Activated naive CD4-positive, alpha-beta T cell treated with anti-CD3 and anti-CD28 coated beads, Interleukin-2, amount 50 U/mL, for 72 hours (primary cell): ENCODE results near the gene RPL11. TPM values are rescaled to one million over a fixed set of nuclear protein-coding genes. Genes with fewer than 3 reads are reported as not detected.
"Not testable (repeated sequence)": the region's sequence is repeated elsewhere in the genome, so short reads cannot be mapped to it uniquely, and the experiment has no call there.

ENCODE experiments used
- ATAC-seq, 2 donors: fragments of 150-1000 bp; cut with Tn5 transposase; 2 replicates each; pipeline ENCODE4 v1.10.0; 2021; ENCODE audit warnings: mild to moderate bottlenecking in 2 of 2, moderate library complexity in 2 of 2
- DNase-seq, 2 donors: peaks; one replicate each; pipeline ENCODE4 v3.0.0; 2021 to 2022; ENCODE audit warnings: low spot score in 2 of 2
- H3K27ac Mint-ChIP-seq, 2 donors: one replicate each; pipeline ENCODE4 v1.8.0; 2022; ENCODE audit warnings: mild to moderate bottlenecking in 2 of 2, mixed read lengths in 2 of 2
- H3K36me3 Mint-ChIP-seq, 2 donors: one replicate each; pipeline ENCODE4 v1.8.0; 2022; ENCODE audit warnings: mixed read lengths in 2 of 2
- H3K9me3 Mint-ChIP-seq, 2 donors: one replicate each; pipeline ENCODE4 v1.8.0; 2022; ENCODE audit warnings: mixed read lengths in 2 of 2
- total RNA-seq, 2 donors: library from RNA; stranded (reverse); gene quantifications; one replicate each; pipeline ENCODE4 v1.2.3, GENCODE V29; 2022

RPL11 gene
- total RNA-seq, 2 donors from 2014 or later = 1,409 to 1,417 TPM

DNA sequence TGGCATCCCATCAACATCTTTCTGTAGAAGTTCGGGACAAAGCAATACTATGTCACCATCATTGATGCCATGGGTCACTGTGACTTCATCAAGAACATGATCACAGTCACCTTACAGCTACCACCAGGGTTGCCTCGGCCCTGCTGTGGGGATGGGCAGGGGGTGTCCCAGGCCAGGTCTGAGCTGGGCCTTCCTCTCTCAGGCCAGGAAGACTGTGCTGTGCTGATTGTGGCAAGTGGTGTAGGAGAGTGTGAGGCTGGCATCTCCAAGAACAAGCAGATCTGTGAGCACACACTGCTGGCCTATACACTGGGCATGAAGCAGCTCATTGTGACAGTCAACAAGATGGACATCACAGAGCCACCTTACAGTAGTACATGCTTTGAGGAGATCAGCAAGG is 20.9 kb upstream of the RPL11 start:
- H3K36me3 Mint-ChIP-seq = no peaks in the 10 kb centered on the region
- DNase-seq = no peak
- H3K27ac Mint-ChIP-seq = no peak overlapping the region
- H3K9me3 Mint-ChIP-seq = no peaks in the 10 kb centered on the region
- no peak for ATAC-seq

DNA sequence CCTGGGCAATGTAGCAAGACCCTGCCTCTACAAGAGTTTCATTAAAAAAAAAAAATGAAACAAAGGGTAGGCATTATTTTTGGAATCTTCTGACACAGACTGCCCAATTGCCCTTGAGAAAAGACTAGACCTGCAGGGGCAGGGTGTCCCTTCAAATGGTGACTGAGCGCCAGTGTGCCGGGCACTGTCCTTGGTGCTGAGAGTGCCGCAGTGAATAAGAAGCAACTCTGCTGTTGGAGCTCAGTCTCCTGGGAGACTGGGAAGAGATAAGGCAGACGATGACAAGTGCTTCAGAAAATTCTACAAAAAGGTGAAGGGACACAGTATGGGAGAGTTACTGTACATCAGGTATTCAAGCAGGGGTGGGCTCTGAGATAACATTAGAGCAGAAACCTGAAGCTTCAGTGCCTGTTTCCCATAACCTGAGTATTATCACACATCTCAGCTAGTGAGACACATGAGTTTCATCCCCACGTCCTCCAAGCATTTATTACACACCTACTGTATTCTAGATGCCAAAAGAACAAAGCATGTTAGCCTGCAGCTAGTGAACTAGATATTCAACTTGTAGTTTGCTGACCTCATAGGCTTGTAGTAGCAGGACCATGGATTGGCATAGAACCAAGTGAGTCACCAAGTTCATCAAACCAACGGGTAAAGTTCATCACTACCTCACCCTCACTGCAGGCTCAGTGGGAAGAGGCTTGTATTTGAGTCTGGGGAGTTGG is 18.4 kb upstream of the RPL11 start:
- H3K27ac Mint-ChIP-seq = no peak overlapping the region
- H3K36me3 Mint-ChIP-seq = no peaks in the 10 kb centered on the region
- DNase-seq = peak in 1 of 2 donors; percentile 21
- H3K9me3 Mint-ChIP-seq = no peaks in the 10 kb centered on the region
- peak in 1 of 2 donors; percentile 46 for ATAC-seq

DNA sequence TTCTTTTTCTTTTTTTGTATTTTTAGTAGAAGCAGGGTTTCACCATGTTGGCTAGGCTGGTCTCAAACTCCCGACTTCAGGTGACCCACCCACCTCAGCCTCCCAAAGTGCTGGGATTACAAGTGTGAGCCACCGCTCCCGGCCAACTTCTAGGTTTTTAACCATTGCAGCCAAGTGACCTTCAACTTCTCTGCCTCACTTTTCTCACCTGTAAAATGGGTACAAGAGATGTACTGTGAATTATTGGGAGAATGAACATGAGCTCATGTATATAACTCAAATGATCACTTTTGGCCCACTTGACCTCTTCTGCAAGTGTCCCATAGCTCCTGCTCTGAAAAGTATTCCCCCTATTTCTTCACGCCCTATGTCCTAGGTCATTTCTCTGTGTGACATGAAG is 11.8 kb upstream of the RPL11 start:
- Mint-ChIP-seq H3K27ac (no peak overlapping the region), H3K9me3 (no peaks in the 10 kb centered on the region), H3K36me3 (no peaks in the 10 kb centered on the region)
- no peak for DNase-seq
- ATAC-seq = no peak

- no peaks in the 10 kb centered on the region for H3K36me3 Mint-ChIP-seq
These were observed 8.7 kb upstream of the RPL11 start for GRCh38 chr1:23682946-23683345.

GRCh38 chr1:23684415-23684814 is 7.2 kb upstream of the RPL11 start:
- no peaks in the 10 kb centered on the region for H3K36me3 Mint-ChIP-seq
- H3K27ac Mint-ChIP-seq = no peak overlapping the region
- no peaks in the 10 kb centered on the region for H3K9me3 Mint-ChIP-seq
- DNase-seq (no peak), ATAC-seq (no peak)

More at GRCh38 chr1:23682946-23683345, 8.7 kb upstream of the RPL11 start:
- Mint-ChIP-seq H3K9me3 (no peaks in the 10 kb centered on the region), H3K27ac (no peak overlapping the region)
- ATAC-seq (no peak), DNase-seq (no peak)

GRCh38 chr1:23685197-23685596 is 6.4 kb upstream of the RPL11 start:
- not testable (repeated sequence) for DNase-seq, H3K9me3 Mint-ChIP-seq, H3K36me3 Mint-ChIP-seq, H3K27ac Mint-ChIP-seq, ATAC-seq

GRCh38 chr1:23687680-23688079 is 3.9 kb upstream of the RPL11 start:
- H3K36me3 Mint-ChIP-seq = peaks cover 11 to 12% of the 10 kb centered on the region in 2 donors
- not testable (repeated sequence) for H3K9me3 Mint-ChIP-seq, DNase-seq, H3K27ac Mint-ChIP-seq, ATAC-seq

- ATAC-seq, H3K27ac Mint-ChIP-seq, H3K9me3 Mint-ChIP-seq, DNase-seq: not testable (repeated sequence)
- peaks cover 17 to 18% of the 10 kb centered on the region in 2 donors for H3K36me3 Mint-ChIP-seq
These were observed 3.3 kb upstream of the RPL11 start for GRCh38 chr1:23688281-23688680.

GRCh38 chr1:23692308-23692871 is 784 bp downstream of the RPL11 start:
- Mint-ChIP-seq H3K36me3 (peaks cover 50 to 57% of the 10 kb centered on the region in 2 donors), H3K27ac (peak overlapping the region; percentile 96 to 97), H3K9me3 (no peaks in the 10 kb centered on the region)
- no peak for DNase-seq
- ATAC-seq = no peak

GRCh38 chr1:23693599-23693998 is 2.0 kb downstream of the RPL11 start:
- DNase-seq (no peak), ATAC-seq (no peak)
- Mint-ChIP-seq H3K27ac (peak overlapping the region; percentile 92 to 97), H3K36me3 (peaks cover 50 to 70% of the 10 kb centered on the region in 2 donors), H3K9me3 (no peaks in the 10 kb centered on the region)

- H3K36me3 Mint-ChIP-seq = peaks cover 50 to 74% of the 10 kb centered on the region in 2 donors
- DNase-seq (no peak), ATAC-seq (no peak)
- H3K9me3 Mint-ChIP-seq = no peaks in the 10 kb centered on the region
- H3K27ac Mint-ChIP-seq = peak overlapping the region; percentile 57 to 92
These were observed 2.8 kb downstream of the RPL11 start for GRCh38 chr1:23694371-23694770.

DNA sequence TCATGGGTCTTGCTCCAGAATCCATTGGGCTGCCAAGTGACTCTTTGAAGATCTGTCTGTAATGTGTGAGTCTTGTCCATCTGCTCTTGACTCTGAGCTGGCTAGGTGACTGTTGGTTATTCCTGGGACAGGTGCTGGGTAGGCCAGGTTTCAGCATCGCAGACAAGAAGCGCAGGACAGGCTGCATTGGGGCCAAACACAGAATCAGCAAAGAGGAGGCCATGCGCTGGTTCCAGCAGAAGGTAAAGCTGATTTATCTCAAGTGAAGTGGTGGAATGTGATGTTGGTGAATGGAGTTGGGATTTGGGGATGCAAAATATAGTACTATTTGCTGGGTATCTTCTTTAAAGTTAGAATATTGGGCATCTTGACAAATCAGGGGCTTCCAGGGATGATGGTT is 4.1 kb downstream of the RPL11 start:
- Mint-ChIP-seq H3K27ac (peak overlapping the region; percentile 65 to 92), H3K36me3 (peaks cover 54 to 86% of the 10 kb centered on the region in 2 donors), H3K9me3 (no peaks in the 10 kb centered on the region)
- DNase-seq = no peak
- no peak for ATAC-seq

- no peak for ATAC-seq
- Mint-ChIP-seq H3K36me3 (peaks cover 54 to 87% of the 10 kb centered on the region in 2 donors), H3K9me3 (no peaks in the 10 kb centered on the region), H3K27ac (peak overlapping the region; percentile 65 to 82)
- no peak for DNase-seq
These were observed 4.9 kb downstream of the RPL11 start for GRCh38 chr1:23696335-23696989.

- H3K9me3 Mint-ChIP-seq = no peaks in the 10 kb centered on the region
- ATAC-seq (no peak), DNase-seq (no peak)
- H3K27ac Mint-ChIP-seq = peak overlapping the region in 1 of 2 donors; percentile 86
- peaks cover 35 to 68% of the 10 kb centered on the region in 2 donors for H3K36me3 Mint-ChIP-seq
These were observed 6.9 kb downstream of the RPL11 start for GRCh38 chr1:23698466-23698865.

DNA sequence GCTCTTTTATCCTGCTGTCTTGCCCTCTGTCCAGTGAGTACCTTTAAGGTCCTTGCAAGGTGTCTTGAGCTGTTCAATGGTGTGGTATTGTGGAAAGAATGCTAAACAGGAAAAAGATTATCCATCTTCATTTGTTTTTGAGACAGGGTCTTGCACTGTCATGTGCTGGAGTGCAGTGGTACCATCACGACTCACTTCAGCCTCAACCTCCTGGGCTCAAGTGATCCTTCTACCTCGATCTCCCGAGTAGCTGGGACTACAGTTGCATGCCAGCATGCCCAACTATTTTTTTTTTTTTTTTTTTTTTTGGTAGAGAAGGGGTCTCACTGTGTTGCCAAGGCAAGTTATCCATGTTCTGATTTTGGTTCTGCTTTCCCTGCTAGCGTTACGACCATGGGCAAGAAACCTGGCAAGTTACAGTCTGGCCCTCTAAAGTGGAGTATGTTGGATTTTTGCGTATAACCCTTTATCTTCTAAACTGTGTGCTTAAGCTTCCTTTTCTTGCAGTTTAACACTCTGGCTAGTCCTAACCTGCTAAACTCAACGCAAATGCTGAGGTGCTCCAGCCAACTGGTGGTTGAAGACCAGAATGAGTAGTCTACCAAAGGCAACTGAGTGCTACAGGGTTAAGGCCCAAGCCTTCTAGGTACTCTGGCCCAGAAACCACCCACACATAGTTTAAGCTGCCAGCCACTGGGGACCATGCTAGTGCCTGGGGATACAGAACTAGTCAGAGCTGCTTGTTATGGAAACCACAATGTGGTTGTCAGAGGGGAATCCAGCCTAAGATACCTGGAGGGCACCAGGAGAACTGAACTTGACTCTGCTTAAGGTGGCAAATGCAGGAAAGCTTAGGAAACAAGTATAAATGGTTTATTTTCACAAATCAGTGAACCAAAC is 7.9 kb downstream of the RPL11 start:
- Mint-ChIP-seq H3K36me3 (peaks cover 24 to 57% of the 10 kb centered on the region in 2 donors), H3K27ac (peak overlapping the region in 1 of 2 donors; percentile 85), H3K9me3 (no peaks in the 10 kb centered on the region)
- ATAC-seq (peak; percentile 59 to 81), DNase-seq (no peak)

GRCh38 chr1:23701310-23701709 is 9.7 kb downstream of the RPL11 start:
- no peak for ATAC-seq
- no peak for DNase-seq
- peaks cover 6 to 41% of the 10 kb centered on the region in 2 donors for H3K36me3 Mint-ChIP-seq
- H3K27ac Mint-ChIP-seq = peak overlapping the region in 1 of 2 donors; percentile 81
- no peaks in the 10 kb centered on the region for H3K9me3 Mint-ChIP-seq
